Measurements from ENCODE around the gene SZT2. TPM values are rescaled to one million over a fixed set of nuclear protein-coding genes. Genes with fewer than 3 reads are reported as not detected.

Gene SZT2
- total and polyA plus RNA-seq, 2 of the 13 experiments (the other 11 are each of a cell fraction or from before 2014, with no cell fraction given), result 8.0 to 8.8 TPM

GRCh38 chr1:43358121-43358745, 31.5 kb upstream of the SZT2 start (continued):
- TF ChIP-seq RERE (CRISPR knock-in tag; IDR thresholded peaks at IDR 0.05; ENCODE audit: low read depth) (no peak), ZNF746 (CRISPR knock-in tag; IDR thresholded peaks at IDR 0.05) (no peak), NFATC3 (CRISPR knock-in tag; IDR thresholded peaks at IDR 0.05) (no peak), ZBTB46 (CRISPR knock-in tag; IDR thresholded peaks at IDR 0.05; ENCODE audit: borderline replicate concordance) (no peak), ZNF766 (CRISPR knock-in tag; IDR thresholded peaks at IDR 0.05; ENCODE audit: borderline replicate concordance) (0 out of 2 replicates have a peak, but pooled peaks have one; percentile 80), ZNF749 (CRISPR knock-in tag; IDR thresholded peaks at IDR 0.05; ENCODE audit: borderline replicate concordance) (no peak), MAFG (CRISPR knock-in tag; IDR thresholded peaks at IDR 0.05) (no peak), HNRNPUL1 (IDR thresholded peaks at IDR 0.05; ENCODE audit: low read depth, low read length) (no peak), NAIF1 (CRISPR knock-in tag; IDR thresholded peaks at IDR 0.05; ENCODE audit: borderline replicate concordance) (no peak), YEATS2 (CRISPR knock-in tag; IDR thresholded peaks at IDR 0.05; ENCODE audit: borderline replicate concordance) (no peak), AHDC1 (CRISPR knock-in tag; IDR thresholded peaks at IDR 0.05; ENCODE audit: borderline replicate concordance) (no peak; the same call in 1 of the 2 replicates), MBNL3 (CRISPR knock-in tag; conservative IDR thresholded peaks at IDR 0.05) (no peak), GFI1 (CRISPR knock-in tag; IDR thresholded peaks at IDR 0.05; ENCODE audit: borderline replicate concordance) (0 out of 2 replicates have a peak, but pooled peaks have one; percentile 13), GTF3A (CRISPR knock-in tag; conservative IDR thresholded peaks at IDR 0.05) (no peak), NR2C2 (CRISPR knock-in tag; IDR thresholded peaks at IDR 0.05; ENCODE audit: borderline replicate concordance) (no peak), SMAD3 (CRISPR knock-in tag; IDR thresholded peaks at IDR 0.05) (no peak), NFIB (CRISPR knock-in tag; IDR thresholded peaks at IDR 0.05; ENCODE audit: borderline replicate concordance) (no peak)
